ACC112 (cell line): ENCODE measurements around the gene BORCS5.
"Not testable (repeated sequence)": the region's sequence is repeated elsewhere in the genome, so short reads cannot be mapped to it uniquely, and the experiment has no call there.

Source experiments
- H2AFZ ChIP-seq: fragments of 200-600 bp; sonication (generic); one replicate; pipeline ENCODE4 v1.6.0; 2017; ENCODE audit warnings: antibody characterized with exemption, low read length; ENCODE audit not compliant: unreplicated experiment
- H3K27ac ChIP-seq: fragments of 200-600 bp; sonication (generic); 2 replicates; pipeline ENCODE4 v1.5.1; 2014; ENCODE audit warnings: low read depth, mild to moderate bottlenecking, antibody characterized with exemption, low read length, moderate library complexity
- H3K27me3 ChIP-seq: fragments of 200-600 bp; sonication (generic); 2 replicates; pipeline ENCODE4 v1.6.1; 2014; ENCODE audit warnings: mild to moderate bottlenecking, antibody characterized with exemption, low read length, moderate library complexity, mixed read lengths; ENCODE audit not compliant: insufficient read depth
- H3K36me3 ChIP-seq: fragments of 200-600 bp; sonication (generic); 2 replicates; pipeline ENCODE4 v1.6.1; 2016; ENCODE audit warnings: mild to moderate bottlenecking, antibody characterized with exemption, low read length, moderate library complexity, mixed read lengths; ENCODE audit not compliant: insufficient read depth
- H3K4me1 ChIP-seq: fragments of 200-600 bp; sonication (generic); one replicate; pipeline ENCODE4 v1.6.1; 2016; ENCODE audit warnings: low read length, mixed read lengths; ENCODE audit not compliant: insufficient read depth, unreplicated experiment, control insufficient read depth
- H3K4me3 ChIP-seq: fragments of 200-600 bp; sonication (generic); 2 replicates; pipeline ENCODE4 v1.5.1; 2014; ENCODE audit warnings: mild to moderate bottlenecking, low read depth, low read length
- H3K79me2 ChIP-seq: fragments of 200-600 bp; sonication (generic); one replicate; pipeline ENCODE4 v1.6.0; 2016; ENCODE audit warnings: low read length; ENCODE audit not compliant: control insufficient read depth, unreplicated experiment, insufficient read depth

BORCS5 gene

GRCh38 chr12:12409337-12409736 lies 52.5 kb downstream of the BORCS5 start:
- not testable (repeated sequence) for H3K36me3 ChIP-seq, H3K4me1 ChIP-seq, H3K27ac ChIP-seq, H3K27me3 ChIP-seq, H3K79me2 ChIP-seq, H2AFZ ChIP-seq, H3K4me3 ChIP-seq

GRCh38 chr12:12415886-12416285 lies 59.0 kb downstream of the BORCS5 start:
- Histone ChIP-seq H3K79me2 (no peaks in the 10 kb centered on the region), H3K4me1 (no peaks in the 10 kb centered on the region), H3K27me3 (no peaks in the 10 kb centered on the region), H3K36me3 (no peaks in the 10 kb centered on the region), H3K4me3 (no peak overlapping the region), H3K27ac (no peak overlapping the region), H2AFZ (no peak overlapping the region)

GRCh38 chr12:12419165-12419564 lies 62.3 kb downstream of the BORCS5 start:
- not testable (repeated sequence) for H3K79me2 ChIP-seq, H3K36me3 ChIP-seq, H3K4me3 ChIP-seq, H3K27ac ChIP-seq, H2AFZ ChIP-seq, H3K27me3 ChIP-seq, H3K4me1 ChIP-seq

GRCh38 chr12:12423367-12423766 lies 66.5 kb downstream of the BORCS5 start:
- H3K4me3 ChIP-seq: no peak overlapping the region
- no peak overlapping the region for H2AFZ ChIP-seq
- no peaks in the 10 kb centered on the region for H3K4me1 ChIP-seq
- peaks cover 3% of the 10 kb centered on the region; the same call in 1 of the 2 replicates for H3K36me3 ChIP-seq
- H3K27ac ChIP-seq: no peak overlapping the region
- H3K27me3 ChIP-seq: no peaks in the 10 kb centered on the region
- H3K79me2 ChIP-seq: no peaks in the 10 kb centered on the region

- Histone ChIP-seq H3K27me3 (no peaks in the 10 kb centered on the region), H2AFZ (no peak overlapping the region), H3K36me3 (peaks cover 3% of the 10 kb centered on the region; the same call in 1 of the 2 replicates), H3K79me2 (no peaks in the 10 kb centered on the region), H3K4me1 (no peaks in the 10 kb centered on the region), H3K27ac (no peak overlapping the region), H3K4me3 (no peak overlapping the region)
These were observed 68.1 kb downstream of the BORCS5 start for GRCh38 chr12:12425001-12425400.

- H3K79me2 ChIP-seq: no peaks in the 10 kb centered on the region
- H3K4me1 ChIP-seq: no peaks in the 10 kb centered on the region
- H3K27ac ChIP-seq: no peak overlapping the region
- no peak overlapping the region for H3K4me3 ChIP-seq
- H3K36me3 ChIP-seq: peaks cover 3% of the 10 kb centered on the region; the same call in 1 of the 2 replicates
- H3K27me3 ChIP-seq: no peaks in the 10 kb centered on the region
- H2AFZ ChIP-seq: no peak overlapping the region
These were observed 68.7 kb downstream of the BORCS5 start for GRCh38 chr12:12425616-12426015.

- H3K36me3 ChIP-seq: peaks cover under 1% of the 10 kb centered on the region; the same call in 1 of the 2 replicates
- no peaks in the 10 kb centered on the region for H3K27me3 ChIP-seq
- no peak overlapping the region for H3K4me3 ChIP-seq
- H3K79me2 ChIP-seq: no peaks in the 10 kb centered on the region
- H3K27ac ChIP-seq: no peak overlapping the region
- no peak overlapping the region for H2AFZ ChIP-seq
- H3K4me1 ChIP-seq: peaks cover 5% of the 10 kb centered on the region
These were observed 70.7 kb downstream of the BORCS5 start for GRCh38 chr12:12427568-12427967.

- Histone ChIP-seq H2AFZ (no peak overlapping the region), H3K4me3 (no peak overlapping the region), H3K4me1 (peaks cover 8% of the 10 kb centered on the region), H3K79me2 (no peaks in the 10 kb centered on the region), H3K27ac (no peak overlapping the region), H3K36me3 (no peaks in the 10 kb centered on the region), H3K27me3 (no peaks in the 10 kb centered on the region)
These were observed 71.2 kb downstream of the BORCS5 start for GRCh38 chr12:12428047-12428446.

GRCh38 chr12:12428961-12429657 lies 72.2 kb downstream of the BORCS5 start:
- Histone ChIP-seq H3K36me3 (no peaks in the 10 kb centered on the region), H3K79me2 (no peaks in the 10 kb centered on the region), H2AFZ (no peak overlapping the region), H3K27me3 (no peaks in the 10 kb centered on the region), H3K27ac (no peak overlapping the region), H3K4me1 (peaks cover 8% of the 10 kb centered on the region), H3K4me3 (no peak overlapping the region)

GRCh38 chr12:12432364-12432763 lies 75.5 kb downstream of the BORCS5 start:
- H3K27me3 ChIP-seq: no peaks in the 10 kb centered on the region
- no peak overlapping the region for H3K27ac ChIP-seq
- H3K36me3 ChIP-seq: peaks cover 5% of the 10 kb centered on the region
- no peak overlapping the region for H3K4me3 ChIP-seq
- peaks cover 8% of the 10 kb centered on the region for H3K4me1 ChIP-seq
- no peaks in the 10 kb centered on the region for H3K79me2 ChIP-seq
- H2AFZ ChIP-seq: no peak overlapping the region

- Histone ChIP-seq H3K4me1 (peaks cover 8% of the 10 kb centered on the region), H3K27me3 (no peaks in the 10 kb centered on the region), H3K79me2 (no peaks in the 10 kb centered on the region), H3K4me3 (no peak overlapping the region), H3K27ac (no peak overlapping the region), H3K36me3 (peaks cover 10% of the 10 kb centered on the region), H2AFZ (no peak overlapping the region)
These were observed 76.4 kb downstream of the BORCS5 start for GRCh38 chr12:12433203-12433731.
